ENCODE data around the gene CYFIP1. TPM values are rescaled to one million over a fixed set of nuclear protein-coding genes. Genes with fewer than 3 reads are reported as not detected.

Gene CYFIP1
- total RNA-seq, 1 experiment from 2014 or later: 205 TPM

GRCh38 chr15:22947101-22948000, 32.8 kb downstream of the CYFIP1 start:
- peak overlapping the region; percentile 58 for H3K27ac Mint-ChIP-seq (ENCODE audit: unreplicated experiment)
- peaks cover 6% of the 10 kb centered on the region for H3K36me3 ChIP-seq (ENCODE audit: control insufficient read depth, insufficient read depth, low read length)

GRCh38 chr15:22945071-22945470, 35.1 kb downstream of the CYFIP1 start:
- Histone ChIP-seq H3K27me3 (replicated peaks; ENCODE audit: control insufficient read depth, insufficient read depth, low read length) (no peaks in the 10 kb centered on the region), H3K36me3 (ENCODE audit: control insufficient read depth, insufficient read depth, low read length) (peaks cover 11% of the 10 kb centered on the region), H3K9me3 (no peaks in the 10 kb centered on the region), H3K4me3 (ENCODE audit: low read depth, low read length) (no peak overlapping the region), H3K4me1 (no peaks in the 10 kb centered on the region)
- intact Hi-C loops (cut with micrococcal nuclease; ENCODE audit: unreplicated experiment): no loop called here
- no peak for DNase-seq
- Mint-ChIP-seq H3K27me3 (ENCODE audit: insufficient read depth, unreplicated experiment) (no peaks in the 10 kb centered on the region), H3K27ac (ENCODE audit: unreplicated experiment) (no peak overlapping the region), H3K4me3 (ENCODE audit: unreplicated experiment) (no peak overlapping the region), H3K9me3 (ENCODE audit: unreplicated experiment) (no peaks in the 10 kb centered on the region), H3K36me3 (ENCODE audit: insufficient read depth, unreplicated experiment) (peaks cover 54% of the 10 kb centered on the region), H3K4me1 (ENCODE audit: low read depth, unreplicated experiment) (peaks cover 3% of the 10 kb centered on the region)
- ChIA-PET POLR2A (no interaction called here), CTCF (interaction anchor here (0.7 kb wide), 1 partner anchor 107 kb away, joined by 3 read pairs; the partner anchor contains the start of gene NIPA2)
- no peak for TF ChIP-seq CTCF (IDR thresholded peaks at IDR 0.05; ENCODE audit: insufficient read depth in 1 of 2, low read depth in 1 of 2, low read length in 1 of 2, severe bottlenecking in 1 of 2, unreplicated experiment in 1 of 2)
- BruUV-seq (replicated peaks): TSS peak; percentile 27

More at GRCh38 chr15:22947101-22948000, 32.8 kb downstream of the CYFIP1 start:
- H3K4me3 Mint-ChIP-seq (ENCODE audit: unreplicated experiment): no peak overlapping the region
- no TSS peak for BruUV-seq (replicated peaks)
- no peak overlapping the region for H3K4me3 ChIP-seq (ENCODE audit: low read depth, low read length)
- no peak for DNase-seq
- no peaks in the 10 kb centered on the region for H3K4me1 ChIP-seq
- POLR2A ChIA-PET: no interaction called here
- H3K9me3 ChIP-seq: no peaks in the 10 kb centered on the region
- intact Hi-C loops (cut with micrococcal nuclease; ENCODE audit: unreplicated experiment): no loop called here
- CTCF ChIA-PET: no interaction called here
- H3K27me3 Mint-ChIP-seq (ENCODE audit: insufficient read depth, unreplicated experiment): no peaks in the 10 kb centered on the region
- peaks cover 56% of the 10 kb centered on the region for H3K36me3 Mint-ChIP-seq (ENCODE audit: insufficient read depth, unreplicated experiment)
- TF ChIP-seq CTCF (IDR thresholded peaks at IDR 0.05; ENCODE audit: insufficient read depth in 1 of 2, low read depth in 1 of 2, low read length in 1 of 2, severe bottlenecking in 1 of 2, unreplicated experiment in 1 of 2): no peak
- peaks cover 9% of the 10 kb centered on the region for H3K4me1 Mint-ChIP-seq (ENCODE audit: low read depth, unreplicated experiment)
- no peaks in the 10 kb centered on the region for H3K27me3 ChIP-seq (replicated peaks; ENCODE audit: control insufficient read depth, insufficient read depth, low read length)
- H3K9me3 Mint-ChIP-seq (ENCODE audit: unreplicated experiment): no peaks in the 10 kb centered on the region

- intact Hi-C loops (cut with micrococcal nuclease; ENCODE audit: unreplicated experiment): no loop called here
- H3K27me3 Mint-ChIP-seq (ENCODE audit: insufficient read depth, unreplicated experiment): no peaks in the 10 kb centered on the region
- no TSS peak for BruUV-seq (replicated peaks)
- POLR2A ChIA-PET: no interaction called here
- no peaks in the 10 kb centered on the region for H3K4me1 Mint-ChIP-seq (ENCODE audit: low read depth, unreplicated experiment)
- no peaks in the 10 kb centered on the region for H3K9me3 Mint-ChIP-seq (ENCODE audit: unreplicated experiment)
- H3K4me1 ChIP-seq: no peaks in the 10 kb centered on the region
- peaks cover 58% of the 10 kb centered on the region for H3K36me3 Mint-ChIP-seq (ENCODE audit: insufficient read depth, unreplicated experiment)
- TF ChIP-seq CTCF (IDR thresholded peaks at IDR 0.05; ENCODE audit: insufficient read depth in 1 of 2, low read depth in 1 of 2, low read length in 1 of 2, severe bottlenecking in 1 of 2, unreplicated experiment in 1 of 2): no peak
- H3K27ac Mint-ChIP-seq (ENCODE audit: unreplicated experiment): no peak overlapping the region
- CTCF ChIA-PET: no interaction called here
- H3K4me3 ChIP-seq (ENCODE audit: low read depth, low read length): no peak overlapping the region
- DNase-seq: no peak
- no peaks in the 10 kb centered on the region for H3K27me3 ChIP-seq (replicated peaks; ENCODE audit: control insufficient read depth, insufficient read depth, low read length)
- H3K4me3 Mint-ChIP-seq (ENCODE audit: unreplicated experiment): no peak overlapping the region
- peaks cover 11% of the 10 kb centered on the region for H3K36me3 ChIP-seq (ENCODE audit: control insufficient read depth, insufficient read depth, low read length)
- H3K9me3 ChIP-seq: no peaks in the 10 kb centered on the region
These were observed 35.5 kb downstream of the CYFIP1 start for GRCh38 chr15:22944651-22945050.
